RWPE2 (cell line): ENCODE data around the gene TLE3.
A peak's percentile ranks its signal among the peaks of the same experiment; 100 is the strongest.

Experiments
- ATAC-seq: fragments of 200-7000 bp; cut with Tn5 transposase; 3 replicates; pipeline ENCODE4 v1.9.1; 2021; ENCODE audit warnings: low read depth
- DNase-seq: peaks from one replicate; pipeline ENCODE4 v3.0.0-alpha.2; 2020; ENCODE audit warnings: low spot score
- H3K27ac ChIP-seq: fragments of 450-650 bp; 2 replicates; pipeline ENCODE4 v1.5.1; 2017; ENCODE audit warnings: mild to moderate bottlenecking; ENCODE audit not compliant: poor library complexity, severe bottlenecking
- H3K27me3 ChIP-seq: fragments of 250-450 bp; sonication (Bioruptor Pico); 2 replicates; pipeline ENCODE4 v1.5.1; 2021; ENCODE audit warnings: mild to moderate bottlenecking, moderate library complexity; ENCODE audit not compliant: insufficient read depth, poor library complexity, severe bottlenecking
- H3K36me3 ChIP-seq: fragments of 250-450 bp; sonication (Bioruptor Pico); 2 replicates; pipeline ENCODE4 v1.5.1; 2020; ENCODE audit warnings: low read depth, mild to moderate bottlenecking, moderate library complexity
- H3K4me1 ChIP-seq: fragments of 250-450 bp; sonication (Bioruptor Pico); 2 replicates; pipeline ENCODE4 v1.5.1; 2021; ENCODE audit warnings: mild to moderate bottlenecking, moderate library complexity; ENCODE audit not compliant: insufficient read depth, poor library complexity, severe bottlenecking
- H3K4me3 ChIP-seq: fragments of 250-450 bp; sonication (Bioruptor Pico); 2 replicates; pipeline ENCODE4 v1.5.1; 2021; ENCODE audit warnings: mild to moderate bottlenecking, moderate library complexity; ENCODE audit not compliant: severe bottlenecking
- H3K9me3 ChIP-seq: fragments of 250-450 bp; sonication (Bioruptor Pico); 2 replicates; pipeline ENCODE4 v1.5.1; 2021; ENCODE audit warnings: mild to moderate bottlenecking, moderate library complexity; ENCODE audit not compliant: severe bottlenecking
- TF ChIP-seq, protein P1 (sequence below): fragments of 450-650 bp; IDR thresholded peaks from one replicate; pipeline ENCODE4 v1.5.1; 2017; ENCODE audit warnings: mild to moderate bottlenecking, moderate library complexity; ENCODE audit not compliant: poor library complexity, severe bottlenecking

TLE3 gene

DNA sequence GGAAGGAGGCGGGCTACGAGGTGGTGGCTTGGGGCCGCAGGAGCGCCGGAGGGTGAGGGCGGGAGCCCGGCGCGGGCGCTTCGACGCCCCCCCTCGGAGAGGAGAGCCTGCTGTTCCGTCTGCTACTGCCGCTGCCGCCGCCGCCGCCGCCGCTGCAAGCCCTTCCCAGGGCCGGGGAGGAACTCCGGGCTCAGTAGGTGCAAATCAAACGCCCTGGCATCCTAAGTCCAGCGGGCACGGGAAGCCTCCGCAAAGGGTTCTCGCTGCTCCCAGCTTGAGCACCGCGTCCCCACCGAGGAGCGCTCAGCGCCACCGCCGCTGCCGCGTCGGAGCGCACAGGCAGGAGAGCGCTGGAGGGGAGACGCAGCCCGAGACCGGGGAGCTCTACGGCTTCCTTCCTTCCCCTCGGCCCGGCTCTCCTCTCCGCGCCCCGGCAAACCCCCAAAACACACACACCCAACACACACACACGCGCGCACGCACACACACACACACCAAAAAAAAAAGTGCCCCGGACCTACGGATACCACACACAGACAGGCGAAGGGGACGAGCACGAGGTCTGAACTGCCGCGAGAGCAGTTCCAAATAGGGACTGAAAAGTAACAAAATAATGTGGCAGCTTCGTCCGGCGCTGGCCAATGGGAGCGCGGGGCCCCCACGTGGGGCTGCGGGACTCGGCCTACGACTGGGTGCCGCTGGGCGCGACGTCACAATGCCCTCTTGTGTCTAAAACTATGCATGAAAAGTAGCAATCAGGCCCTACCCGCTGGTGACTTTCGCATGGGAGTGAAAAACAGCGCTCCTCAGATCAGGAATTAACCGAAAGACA lies at the start of gene TLE3:
TLE3 (minus strand) TSS at position 597 of the 832 bp plus-strand sequence. CDS start 1,119 bp downstream, outside the sequence.
- ATAC-seq (peak; percentile 65), DNase-seq (peak; percentile 100)
- peak within 1 kb of the TSS; percentile 84 for H3K4me3 ChIP-seq
- TF ChIP-seq, protein P1, sequence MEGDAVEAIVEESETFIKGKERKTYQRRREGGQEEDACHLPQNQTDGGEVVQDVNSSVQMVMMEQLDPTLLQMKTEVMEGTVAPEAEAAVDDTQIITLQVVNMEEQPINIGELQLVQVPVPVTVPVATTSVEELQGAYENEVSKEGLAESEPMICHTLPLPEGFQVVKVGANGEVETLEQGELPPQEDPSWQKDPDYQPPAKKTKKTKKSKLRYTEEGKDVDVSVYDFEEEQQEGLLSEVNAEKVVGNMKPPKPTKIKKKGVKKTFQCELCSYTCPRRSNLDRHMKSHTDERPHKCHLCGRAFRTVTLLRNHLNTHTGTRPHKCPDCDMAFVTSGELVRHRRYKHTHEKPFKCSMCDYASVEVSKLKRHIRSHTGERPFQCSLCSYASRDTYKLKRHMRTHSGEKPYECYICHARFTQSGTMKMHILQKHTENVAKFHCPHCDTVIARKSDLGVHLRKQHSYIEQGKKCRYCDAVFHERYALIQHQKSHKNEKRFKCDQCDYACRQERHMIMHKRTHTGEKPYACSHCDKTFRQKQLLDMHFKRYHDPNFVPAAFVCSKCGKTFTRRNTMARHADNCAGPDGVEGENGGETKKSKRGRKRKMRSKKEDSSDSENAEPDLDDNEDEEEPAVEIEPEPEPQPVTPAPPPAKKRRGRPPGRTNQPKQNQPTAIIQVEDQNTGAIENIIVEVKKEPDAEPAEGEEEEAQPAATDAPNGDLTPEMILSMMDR, result peak; percentile 71
- H3K9me3 ChIP-seq, result no peaks in the 10 kb centered on the region
- peaks cover 24% of the 10 kb centered on the region for H3K36me3 ChIP-seq
- peak within 1 kb of the TSS; percentile 65 for H3K27ac ChIP-seq
- H3K27me3 ChIP-seq, result peaks cover 8% of the 10 kb centered on the region
- peaks cover 31% of the 10 kb centered on the region for H3K4me1 ChIP-seq

DNA sequence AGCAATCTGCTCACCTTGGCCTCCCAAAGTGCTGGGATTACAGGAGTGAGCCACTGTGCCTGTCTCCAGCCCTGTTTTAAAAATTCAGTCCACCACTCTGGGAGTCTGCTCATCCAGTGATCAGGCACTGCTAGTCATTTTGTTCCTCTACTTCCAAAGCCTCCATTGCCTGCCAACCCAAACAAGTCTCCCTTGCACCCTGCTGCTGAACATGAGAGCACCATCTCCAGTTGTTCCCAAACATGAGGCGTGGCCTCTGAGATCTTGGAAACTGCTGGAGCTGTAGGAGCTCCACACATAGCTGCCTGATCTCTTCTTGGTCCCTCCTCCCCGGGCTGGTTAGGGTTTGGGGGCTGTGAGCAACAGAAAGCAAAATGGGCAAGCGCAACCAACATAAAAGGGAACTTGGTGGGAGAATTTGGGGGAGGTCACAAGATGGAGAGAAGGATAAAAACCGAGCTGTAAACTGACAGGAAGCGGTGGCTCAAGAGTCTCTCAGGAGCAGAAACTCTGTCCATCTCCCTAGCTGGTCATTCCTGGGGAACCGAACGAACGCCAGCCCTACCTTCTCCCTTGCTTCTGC lies 49.6 kb upstream of the TLE3 start:
- DNase-seq (no peak), ATAC-seq (no peak)
- TF ChIP-seq, protein P1, result no peak
- no peak overlapping the region for H3K4me3 ChIP-seq
- no peaks in the 10 kb centered on the region for H3K36me3 ChIP-seq
- no peaks in the 10 kb centered on the region for H3K4me1 ChIP-seq
- no peaks in the 10 kb centered on the region for H3K27me3 ChIP-seq
- H3K27ac ChIP-seq, result no peak overlapping the region
- no peaks in the 10 kb centered on the region for H3K9me3 ChIP-seq

DNA sequence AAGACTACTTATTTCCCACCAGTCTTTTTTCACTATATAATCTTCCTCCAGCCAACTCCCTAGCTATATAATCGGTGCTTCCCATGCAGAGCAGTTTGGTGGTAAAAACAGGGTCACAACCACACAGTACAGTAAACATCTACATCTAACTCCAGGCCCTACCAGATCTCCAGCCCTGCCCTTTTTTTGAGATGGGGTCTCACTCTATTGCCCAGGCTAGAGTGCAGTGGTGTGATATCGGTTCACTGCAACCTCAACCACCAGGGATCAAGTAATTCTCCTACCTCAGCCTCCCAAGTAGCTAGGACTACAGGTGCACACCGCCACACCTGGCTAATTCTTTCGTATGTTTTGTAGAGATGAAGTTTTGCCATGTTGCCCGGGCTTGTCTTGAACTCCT lies 49.1 kb upstream of the TLE3 start:
- Histone ChIP-seq H3K4me1 (no peaks in the 10 kb centered on the region), H3K27me3 (no peaks in the 10 kb centered on the region), H3K27ac (no peak overlapping the region), H3K36me3 (no peaks in the 10 kb centered on the region), H3K9me3 (no peaks in the 10 kb centered on the region), H3K4me3 (no peak overlapping the region)
- TF ChIP-seq, protein P1, result no peak
- ATAC-seq (no peak), DNase-seq (no peak)

DNA sequence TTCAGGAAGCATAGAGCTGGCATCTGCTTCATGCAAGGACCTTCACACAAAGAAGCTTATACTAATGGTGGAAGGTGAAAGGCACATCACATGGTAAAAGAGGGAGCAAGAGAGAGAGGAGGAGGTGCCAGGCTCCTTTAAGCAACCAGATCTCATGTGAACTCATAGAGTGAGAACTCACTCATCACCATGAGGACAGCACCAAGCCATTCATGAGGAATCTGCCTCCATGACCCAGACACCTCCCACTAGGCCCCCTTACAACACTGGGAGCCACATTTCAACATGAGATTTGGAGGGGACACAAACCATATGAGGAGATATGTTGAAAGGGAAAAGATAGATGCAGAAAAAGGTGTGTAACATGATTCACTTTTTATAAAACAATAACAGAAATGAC lies 48.4 kb upstream of the TLE3 start:
- H3K4me3 ChIP-seq, result no peak overlapping the region
- H3K27ac ChIP-seq, result no peak overlapping the region
- no peaks in the 10 kb centered on the region for H3K4me1 ChIP-seq
- ATAC-seq (no peak), DNase-seq (no peak)
- TF ChIP-seq, protein P1, result no peak
- no peaks in the 10 kb centered on the region for H3K27me3 ChIP-seq
- no peaks in the 10 kb centered on the region for H3K9me3 ChIP-seq
- H3K36me3 ChIP-seq, result no peaks in the 10 kb centered on the region

DNA sequence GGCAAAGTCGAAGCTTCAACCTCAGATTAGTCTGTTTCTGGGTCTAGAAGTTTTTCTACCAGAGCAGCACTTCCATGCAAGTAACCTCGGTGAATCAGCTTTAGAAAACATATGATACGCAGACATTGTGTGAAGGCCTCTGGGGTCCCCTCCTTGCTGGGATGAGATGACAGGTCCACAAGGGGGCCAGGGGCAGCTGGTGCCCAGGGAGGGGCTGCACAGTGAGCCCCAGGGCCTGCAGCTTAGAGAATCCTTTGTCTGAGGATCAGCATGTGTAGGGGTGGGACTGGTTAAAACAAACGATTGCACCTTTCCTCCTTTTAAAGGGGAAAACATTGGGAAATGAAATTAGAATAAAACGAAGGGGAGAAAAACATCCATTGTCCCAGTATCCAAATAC lies 47.5 kb upstream of the TLE3 start:
- H3K27ac ChIP-seq, result no peak overlapping the region
- TF ChIP-seq, protein P1, result no peak
- ATAC-seq (no peak), DNase-seq (no peak)
- H3K4me3 ChIP-seq, result no peak overlapping the region
- H3K36me3 ChIP-seq, result no peaks in the 10 kb centered on the region
- H3K9me3 ChIP-seq, result no peaks in the 10 kb centered on the region
- no peaks in the 10 kb centered on the region for H3K27me3 ChIP-seq
- no peaks in the 10 kb centered on the region for H3K4me1 ChIP-seq
